NOMO-1 (cell line): ENCODE results near the gene HPCAL1.
A peak's percentile ranks its signal among the peaks of the same experiment; 100 is the strongest.
"Not testable (repeated sequence)": the region's sequence is repeated elsewhere in the genome, so short reads cannot be mapped to it uniquely, and the experiment has no call there.

Experiments used
- DNase-seq, 2 experiments: peaks; one replicate each; lab custom pipeline; 2025; ENCODE audit not compliant: unreplicated experiment in 2 of 2; lab: John Stamatoyannopoulos, UW

HPCAL1 gene

DNA sequence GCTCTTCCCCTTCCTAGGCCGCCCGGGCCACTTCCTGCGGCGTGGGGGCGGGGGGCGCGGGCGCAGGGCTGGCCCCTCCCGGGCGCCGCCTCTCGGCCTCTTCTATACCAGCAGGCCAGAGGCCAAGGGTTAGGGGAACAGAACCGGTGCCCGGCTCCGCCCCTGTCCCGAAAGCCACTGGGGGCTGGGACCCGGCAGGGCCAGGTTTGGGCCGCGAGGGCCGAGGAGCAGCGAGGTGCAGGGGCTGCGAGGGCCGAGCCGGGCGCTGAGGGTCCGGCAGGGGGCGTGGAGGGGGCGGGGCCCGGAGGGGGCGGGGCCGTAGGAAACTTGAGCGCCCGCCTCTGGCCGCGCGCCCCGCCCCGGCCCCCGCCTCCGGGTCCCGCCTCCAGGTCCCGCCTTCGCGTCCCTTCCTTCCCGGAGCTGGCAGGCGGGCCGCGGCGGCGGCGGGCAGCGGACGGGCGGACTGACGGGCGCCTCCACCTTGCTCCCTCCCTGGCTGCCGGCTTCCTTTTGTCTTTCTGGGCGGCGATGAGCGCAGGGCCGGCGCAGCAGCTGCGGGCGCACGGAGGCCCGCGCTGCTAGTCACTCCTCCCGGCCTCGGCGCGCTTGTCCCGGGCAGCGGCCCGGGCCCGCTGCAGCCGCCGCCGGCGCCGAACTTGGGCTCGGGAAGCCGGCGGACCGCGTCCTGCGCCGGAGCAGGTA, at the start of gene HPCAL1:
Gene HPCAL1, plus strand, starts transcription at position 426 of the 702 bp plus-strand sequence. CDS start 116,854 bp downstream, outside the sequence.
- peak; percentile 90 to 96 for DNase-seq

GRCh38 chr2:10253596-10254372, 48.9 kb upstream of the HPCAL1 start:
- no peak for DNase-seq

GRCh38 chr2:10254373-10255188, 48.1 kb upstream of the HPCAL1 start:
- DNase-seq = no peak

GRCh38 chr2:10255189-10256030, 47.3 kb upstream of the HPCAL1 start:
- DNase-seq = no peak

- no peak for DNase-seq
Measured at GRCh38 chr2:10256031-10256514, 46.6 kb upstream of the HPCAL1 start.

GRCh38 chr2:10256515-10257031, 46.1 kb upstream of the HPCAL1 start:
- no peak for DNase-seq

DNA sequence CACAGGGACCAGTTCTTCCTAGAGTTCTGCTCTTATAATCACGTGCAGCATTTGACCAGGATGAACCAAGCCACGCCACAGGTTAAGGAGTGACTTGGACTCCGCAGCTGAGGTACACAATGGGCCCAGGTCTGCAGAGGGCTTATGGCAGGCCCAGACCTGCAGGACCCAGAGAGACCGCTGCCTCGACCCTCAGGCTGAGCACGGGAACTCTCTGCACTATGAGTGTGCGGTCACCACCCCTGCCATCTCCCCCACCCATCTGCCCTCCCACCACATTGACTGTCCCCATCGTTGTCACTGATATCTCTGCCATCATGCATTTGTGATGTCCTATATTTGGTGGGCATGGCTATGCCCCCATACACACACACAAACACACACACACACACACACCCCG, 45.7 kb upstream of the HPCAL1 start:
- no peak for DNase-seq

- DNase-seq = no peak
Measured at GRCh38 chr2:10257500-10258147, 45.1 kb upstream of the HPCAL1 start.

DNA sequence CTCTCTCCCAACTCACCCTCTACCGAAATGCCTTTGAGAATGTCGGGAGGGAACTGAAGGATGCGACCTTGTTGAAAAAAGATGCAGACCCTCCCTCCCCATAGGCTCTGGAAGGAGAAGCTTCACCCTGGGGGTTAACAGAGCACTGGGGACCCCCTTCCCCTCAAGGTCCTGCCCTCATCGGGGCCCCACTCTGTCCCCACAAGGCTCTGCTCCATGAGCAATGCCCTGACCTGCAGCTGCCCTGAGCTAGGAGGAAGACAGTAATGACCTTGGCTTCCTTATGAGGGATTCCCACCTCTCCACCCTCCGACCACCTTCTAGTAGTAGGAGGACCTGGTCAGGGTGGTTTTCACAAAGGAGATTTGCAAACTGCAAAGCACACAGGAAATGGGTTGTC, 44.4 kb upstream of the HPCAL1 start:
- DNase-seq = no peak

DNA sequence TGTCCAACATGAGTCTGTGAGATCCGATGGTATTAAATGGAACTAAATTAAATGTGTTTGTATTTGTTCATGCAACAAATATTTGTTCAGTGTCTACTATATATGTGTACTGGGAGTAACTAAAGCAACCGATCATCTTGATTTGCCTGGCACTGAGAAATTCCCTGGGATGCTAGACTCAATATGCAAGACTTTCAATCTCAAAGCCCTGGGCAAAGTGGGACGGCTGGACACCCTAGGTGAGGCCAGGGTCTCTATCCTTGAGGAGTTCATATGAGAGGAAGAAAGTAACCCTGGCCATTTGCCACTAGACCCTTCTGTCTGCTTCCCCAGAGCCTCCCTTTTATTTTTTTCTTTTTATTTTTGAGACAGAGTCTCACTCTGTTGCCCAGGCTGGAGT, 44.0 kb upstream of the HPCAL1 start:
- DNase-seq = no peak

- no peak for DNase-seq
Measured at GRCh38 chr2:10260130-10260529, 42.6 kb upstream of the HPCAL1 start.

DNA sequence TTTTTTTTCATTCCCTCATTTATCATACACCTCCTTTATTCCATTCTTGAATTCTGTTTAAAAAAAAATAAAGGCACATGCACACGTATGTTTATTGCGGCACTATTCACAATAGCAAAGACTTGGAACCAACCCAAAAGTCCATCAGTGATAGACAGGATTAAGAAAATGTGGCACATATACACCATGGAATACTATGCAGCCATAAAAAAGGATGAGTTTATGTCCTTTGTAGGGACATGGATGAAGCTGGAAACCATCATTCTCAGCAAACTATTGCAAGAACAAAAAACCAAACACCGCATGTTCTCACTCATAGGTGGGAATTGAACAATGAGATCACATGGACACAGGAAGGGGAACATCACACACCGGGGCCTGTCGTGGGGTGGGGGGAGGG, 39.2 kb upstream of the HPCAL1 start:
- not testable (repeated sequence) for DNase-seq

- no peak for DNase-seq
Measured at GRCh38 chr2:10264506-10265328, 38.0 kb upstream of the HPCAL1 start.

DNA sequence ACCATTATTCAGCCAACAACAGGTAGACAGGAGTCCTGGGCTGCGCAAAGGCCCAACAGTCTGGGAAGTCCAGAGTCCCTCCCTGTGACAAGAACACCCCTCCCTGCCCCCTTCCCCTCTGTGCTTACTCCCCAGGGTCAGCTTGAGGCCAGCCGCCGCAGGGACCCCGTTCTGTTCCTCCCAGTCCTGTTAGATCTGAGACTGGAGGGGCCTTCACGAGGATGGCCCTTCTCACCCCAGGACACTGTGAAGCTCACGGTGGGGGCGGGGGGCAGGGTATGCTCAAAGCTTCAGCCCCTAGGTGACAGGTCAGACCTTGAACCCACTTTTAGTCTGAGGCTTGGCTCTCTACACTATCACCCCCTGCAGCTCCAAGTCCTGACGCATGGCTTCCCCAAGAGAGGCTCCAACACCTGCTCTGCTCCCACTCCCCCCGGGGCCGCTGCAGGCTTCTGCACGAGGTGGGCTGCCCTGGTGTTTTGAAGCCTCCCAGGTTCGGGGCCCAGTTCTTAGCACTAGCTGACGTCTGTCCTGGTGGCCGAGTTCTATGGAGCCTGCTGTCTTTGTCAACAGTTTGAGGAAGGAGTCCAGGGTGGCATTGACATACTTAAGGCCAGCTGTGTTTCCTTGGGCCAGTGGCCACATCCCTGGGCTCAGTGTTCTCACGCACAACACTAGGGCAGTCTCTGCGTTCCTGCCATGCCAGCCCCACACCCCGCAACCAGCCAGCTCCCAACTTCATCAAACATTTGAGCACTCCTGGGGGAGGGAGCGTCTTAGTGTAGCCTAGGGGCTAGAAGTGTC, 37.2 kb upstream of the HPCAL1 start:
- no peak for DNase-seq

- DNase-seq = no peak
Measured at GRCh38 chr2:10266133-10266620, 36.5 kb upstream of the HPCAL1 start.

- DNase-seq = no peak
Measured at GRCh38 chr2:10267036-10267435, 35.7 kb upstream of the HPCAL1 start.

- no peak for DNase-seq
Measured at GRCh38 chr2:10267551-10268465, 34.9 kb upstream of the HPCAL1 start.
